Mesenteric fat pad (tissue), 1 donor: Measurements from ENCODE around the gene ADPRHL1. TPM values are rescaled to one million over a fixed set of nuclear protein-coding genes. Genes with fewer than 3 reads are reported as not detected.
"Not testable (repeated sequence)": the region's sequence is repeated elsewhere in the genome, so short reads cannot be mapped to it uniquely, and the experiment has no call there.

ENCODE experiments used
- DNase-seq: peaks from one replicate; pipeline ENCODE4 v3.0.0-alpha.2; 2020; ENCODE audit warnings: low spot score
- total RNA-seq: library from RNA; stranded (reverse); fragmentation: NEBNext Ultra II Directional; extraction: Animal tissue kit (Norgen Biotek cat#: 25700); gene quantifications from one replicate; pipeline ENCODE4 v1.2.1, GENCODE V29; 2021
- donor health status: DM: yes; HTN: yes; CAD: no.

The ADPRHL1 gene
- total RNA-seq, 1 donor from 2014 or later: 2.1 TPM

DNA sequence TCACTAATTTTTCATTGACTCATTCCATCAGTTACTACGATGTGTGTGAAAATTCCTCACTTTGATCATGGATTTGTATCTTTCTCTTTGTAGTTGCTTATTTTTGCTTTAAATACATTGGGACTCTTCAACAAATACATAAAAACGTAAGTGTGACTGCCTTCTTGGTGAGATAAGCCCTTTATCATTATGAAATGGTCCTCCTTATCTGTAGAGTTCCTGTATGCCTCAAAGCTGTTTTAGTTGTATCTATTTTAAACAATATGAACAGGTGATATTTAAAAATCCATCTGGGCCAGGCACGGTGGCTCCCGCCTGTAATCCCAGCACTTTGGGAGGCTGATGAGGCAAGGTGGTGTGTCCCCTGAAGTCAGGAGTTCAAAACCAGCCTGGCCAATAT lies 25.9 kb upstream of the ADPRHL1 start:
- DNase-seq: no peak

DNA sequence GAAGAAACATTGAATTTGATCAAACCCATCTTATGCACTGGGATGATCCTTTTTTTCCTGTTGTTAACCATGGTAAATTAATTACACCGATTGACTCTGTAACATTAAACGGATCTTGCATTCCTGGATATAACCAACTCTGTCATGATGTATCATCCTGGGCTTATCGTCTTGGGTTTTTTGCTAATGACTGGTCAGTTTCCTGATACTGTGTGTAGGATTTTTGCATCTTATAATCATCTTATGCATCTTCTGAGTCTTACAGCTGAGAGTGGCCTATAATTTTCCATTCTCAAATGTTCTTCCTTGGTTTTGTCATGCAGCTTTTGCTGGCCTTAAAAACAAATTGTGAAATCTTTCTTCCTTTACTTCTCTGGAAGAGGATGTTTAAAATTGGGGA lies 24.4 kb upstream of the ADPRHL1 start:
- no peak for DNase-seq

DNA sequence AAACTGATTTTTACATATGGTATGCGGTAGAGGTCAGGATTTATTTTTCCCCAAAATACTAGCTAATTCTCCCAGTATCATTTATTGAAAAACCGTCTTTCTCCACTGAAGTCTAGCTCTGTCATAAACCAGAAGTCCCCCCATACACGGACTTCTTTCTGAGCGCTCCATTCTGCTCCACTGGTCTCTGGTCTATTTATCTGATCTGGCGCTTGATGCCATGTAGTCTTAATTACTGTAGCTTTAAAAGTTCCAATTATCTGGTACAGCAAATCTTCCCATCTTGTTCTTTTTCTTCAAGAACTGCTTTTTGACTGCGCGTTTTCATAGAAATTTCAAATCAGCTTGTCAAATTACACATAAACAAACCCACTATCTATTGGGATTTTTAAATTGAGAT lies 23.5 kb upstream of the ADPRHL1 start:
- no peak for DNase-seq

DNA sequence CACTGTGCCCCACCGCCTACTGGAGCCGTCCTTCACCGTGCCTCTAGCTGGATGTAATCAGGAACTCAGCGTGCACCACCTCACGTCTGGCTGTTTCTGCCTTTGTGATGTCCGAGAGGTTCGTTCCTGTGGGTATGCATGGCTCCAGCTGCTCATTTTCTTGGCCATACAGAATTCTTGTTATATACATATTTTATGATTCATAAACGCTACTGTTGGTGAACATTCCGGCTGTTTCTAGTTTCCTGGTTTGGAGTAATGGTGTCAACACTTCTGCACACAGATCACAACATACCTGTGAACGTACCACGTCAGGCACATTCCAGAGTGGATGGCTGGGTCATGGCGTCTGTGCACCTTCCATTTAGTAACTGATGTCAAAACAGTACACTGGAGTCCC lies 22.6 kb upstream of the ADPRHL1 start:
- no peak for DNase-seq

DNA sequence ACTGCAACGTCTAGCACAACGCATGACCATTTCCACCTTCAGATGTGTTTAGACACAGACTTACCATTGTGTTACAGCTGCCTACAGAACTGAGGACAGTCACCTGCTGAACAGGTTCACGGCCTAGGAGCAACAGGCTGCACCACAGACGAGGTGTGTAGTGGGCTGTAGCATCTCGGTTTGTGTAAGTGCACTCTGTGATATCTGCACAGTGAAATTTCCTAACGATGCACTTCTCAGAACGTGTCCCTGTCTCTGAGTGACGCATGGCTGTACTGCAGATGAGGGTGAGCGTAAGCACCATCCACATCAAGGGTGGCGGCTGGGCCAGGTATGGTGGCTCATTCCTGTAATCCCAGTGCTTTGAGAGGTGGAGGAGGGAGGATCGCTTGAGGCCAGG lies 22.0 kb upstream of the ADPRHL1 start:
- DNase-seq: no peak

DNA sequence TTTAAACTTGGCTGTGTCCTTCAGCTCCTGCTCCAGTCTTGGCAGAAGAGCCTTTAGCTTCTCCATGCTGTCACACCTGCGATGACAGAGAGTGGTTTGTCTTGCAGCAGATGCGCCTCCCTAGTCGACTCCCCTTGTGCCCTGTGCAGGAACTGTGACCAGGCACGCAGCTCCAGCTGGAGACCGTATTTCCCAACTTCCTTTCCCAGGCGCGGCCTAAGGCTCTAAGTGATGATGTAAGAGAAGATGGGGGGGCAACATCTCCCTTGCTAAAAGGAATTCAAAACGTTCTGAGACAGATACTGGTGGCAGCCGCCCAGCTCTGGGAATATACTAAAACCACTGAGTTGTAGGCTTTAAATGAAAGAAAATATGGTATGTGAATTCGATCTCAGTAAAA lies 20.9 kb upstream of the ADPRHL1 start:
- DNase-seq: no peak

DNA sequence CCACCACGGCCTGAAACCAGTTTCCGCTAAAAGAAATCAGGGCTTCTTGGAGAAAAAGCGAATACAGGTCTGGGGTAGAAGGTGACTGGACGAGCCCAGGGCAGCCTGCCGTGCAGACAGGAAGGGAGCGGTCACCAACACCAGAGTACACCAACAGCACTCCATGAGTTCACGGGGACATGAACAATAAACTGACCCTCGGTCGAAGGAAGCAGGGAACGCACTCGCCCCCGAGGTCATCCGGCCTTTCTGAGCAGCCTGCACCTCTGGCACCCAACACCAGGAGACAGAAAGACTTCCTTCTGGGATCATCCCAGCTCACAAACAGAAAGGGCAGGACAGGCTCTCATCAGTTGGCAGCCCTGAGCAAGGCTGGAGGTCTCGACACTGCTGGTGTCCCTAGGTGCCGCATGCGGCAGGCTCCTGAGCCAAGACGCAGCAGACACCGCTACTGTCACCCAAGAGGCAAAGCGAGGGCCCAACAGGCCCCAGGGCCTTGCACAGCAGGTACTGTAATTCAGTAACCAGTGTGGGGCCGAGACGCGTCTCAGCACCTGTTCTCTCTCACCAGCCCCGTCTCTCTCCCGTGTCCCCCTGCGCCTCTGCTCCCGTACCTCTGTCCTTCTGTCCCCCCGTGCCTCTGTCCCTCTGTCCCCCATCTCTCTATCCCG lies 19.2 kb upstream of the ADPRHL1 start:
- no peak for DNase-seq

DNA sequence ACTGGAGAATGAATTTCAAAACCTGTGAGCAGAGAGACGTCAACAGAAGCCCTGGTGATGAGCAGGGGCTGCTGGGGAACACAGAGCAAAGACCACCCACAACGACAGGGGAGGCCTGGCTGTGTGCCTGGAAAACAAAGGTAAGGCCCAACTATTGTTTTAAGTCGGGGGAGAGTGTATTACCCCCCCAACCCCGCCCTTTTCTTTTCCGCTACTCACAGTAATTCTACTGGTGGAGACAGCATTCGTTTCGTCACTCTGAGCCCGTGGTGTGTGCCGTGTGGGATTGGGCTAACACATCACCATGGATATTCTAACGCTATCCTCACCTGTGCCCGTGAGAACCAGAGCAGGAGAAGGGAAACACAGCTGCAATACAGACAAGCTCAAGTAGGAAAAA lies 18.6 kb upstream of the ADPRHL1 start:
- DNase-seq: no peak

DNA sequence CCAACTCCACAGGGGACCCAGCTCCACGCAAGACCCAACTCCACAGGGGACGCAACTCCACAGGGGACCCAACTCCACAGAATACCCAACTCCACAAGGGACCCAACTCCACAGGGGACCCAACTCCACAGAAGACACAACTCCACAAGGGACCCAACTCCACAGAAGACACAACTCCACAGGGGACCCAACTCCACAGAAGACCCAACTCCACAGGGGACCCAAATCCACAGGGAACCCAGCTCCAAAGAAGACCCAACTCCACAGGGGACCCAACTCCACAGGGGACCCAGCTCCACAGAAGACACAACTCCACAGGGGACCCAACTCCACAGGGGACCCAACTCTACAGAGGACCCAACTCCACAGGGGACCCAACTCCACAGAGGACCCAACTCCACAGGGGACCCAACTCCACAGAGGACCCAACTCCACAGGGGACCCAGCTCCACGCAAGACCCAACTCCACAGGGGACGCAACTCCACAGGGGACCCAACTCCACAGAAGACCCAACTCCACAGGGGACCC lies 17.4 kb upstream of the ADPRHL1 start:
- not testable (repeated sequence) for DNase-seq

DNA sequence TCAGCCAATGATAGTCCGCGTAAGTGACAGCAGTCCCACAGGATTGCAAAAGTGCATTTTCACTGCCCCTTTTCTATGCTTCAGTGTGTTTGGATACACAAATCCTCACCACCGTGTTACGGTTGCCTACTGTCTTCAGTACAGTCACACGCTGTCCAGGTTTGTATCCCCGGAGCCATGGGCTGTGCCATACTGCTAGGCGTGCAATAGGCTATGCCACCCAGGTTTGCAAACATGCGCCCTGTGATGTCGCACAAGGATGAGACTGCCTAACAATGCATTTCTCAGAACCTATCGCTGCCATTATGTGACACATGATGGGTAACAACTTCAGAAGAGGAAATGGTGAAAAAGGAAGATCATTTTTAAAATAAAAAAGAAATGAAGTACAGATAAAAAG lies 16.8 kb upstream of the ADPRHL1 start:
- DNase-seq: no peak

DNA sequence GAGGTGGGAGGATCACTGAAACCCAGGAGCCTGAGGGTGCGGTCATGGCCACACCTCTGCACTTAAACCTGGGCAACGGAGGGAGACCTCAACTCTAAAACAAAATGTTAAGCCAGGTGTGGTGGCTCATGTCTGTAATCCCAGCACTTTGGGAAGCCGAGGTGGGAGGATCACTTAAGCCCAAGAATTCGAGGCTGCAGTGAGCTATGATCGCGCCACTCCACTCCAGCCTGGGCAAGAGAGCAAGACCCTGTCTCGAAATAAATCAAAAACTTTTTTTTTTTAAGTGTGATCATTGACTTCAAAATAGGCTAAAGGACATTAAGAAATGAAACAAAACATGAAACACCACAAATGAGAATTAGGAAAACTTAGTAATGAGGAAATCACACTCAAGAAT lies 16.3 kb upstream of the ADPRHL1 start:
- DNase-seq: no peak

DNA sequence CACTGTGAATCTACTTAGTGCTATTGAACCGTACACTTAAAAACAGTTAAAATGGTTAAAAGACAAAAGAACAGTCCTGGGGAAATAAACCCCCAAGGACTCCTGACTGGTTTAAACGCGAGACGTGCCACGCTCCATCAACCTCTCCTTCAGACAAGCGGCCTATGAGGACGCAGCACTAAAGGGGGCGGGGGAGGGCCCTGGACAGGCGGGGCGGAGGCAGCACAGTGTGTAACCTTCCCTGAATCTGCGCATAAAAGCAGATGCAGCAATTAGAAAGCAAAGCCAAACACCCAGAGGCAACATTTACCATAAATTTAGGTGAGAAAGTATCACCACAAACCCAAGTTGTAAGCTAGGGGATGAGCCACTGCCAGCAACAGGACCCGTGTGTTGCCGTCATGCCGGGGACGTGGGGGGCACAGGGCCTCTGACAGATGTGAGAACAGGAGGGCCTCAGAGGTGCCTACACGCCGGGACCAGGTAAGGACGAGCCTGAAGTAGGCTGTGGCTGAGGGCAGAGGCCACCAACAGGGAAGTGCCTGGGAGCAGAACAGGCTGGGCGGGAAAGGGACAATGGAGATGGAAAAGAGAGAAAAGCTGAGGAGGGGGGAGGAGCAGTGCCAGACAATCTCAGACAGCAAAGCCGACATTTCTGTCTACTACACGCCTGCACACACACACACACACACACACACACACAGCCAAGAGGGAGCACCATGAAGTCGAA lies 15.3 kb upstream of the ADPRHL1 start:
- DNase-seq: no peak

DNA sequence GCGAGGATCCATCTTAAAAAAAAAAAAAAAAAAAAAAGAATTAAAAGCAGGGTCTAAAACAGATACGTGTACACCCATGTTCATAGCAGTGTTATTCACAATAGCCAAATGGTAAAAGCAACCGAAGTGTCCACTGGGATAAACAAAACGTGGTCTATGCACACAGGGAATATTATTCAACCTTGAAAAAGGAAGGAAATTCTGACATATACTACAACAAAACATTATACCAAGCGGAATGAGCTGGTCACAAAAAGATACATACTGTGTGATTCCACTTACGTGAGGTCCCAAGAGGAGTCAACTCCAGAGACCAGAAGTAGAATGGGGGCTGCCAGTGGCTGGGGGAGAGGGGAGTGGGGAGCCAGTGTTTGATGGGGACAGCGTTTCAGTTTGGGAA lies 14.7 kb upstream of the ADPRHL1 start:
- no peak for DNase-seq

DNA sequence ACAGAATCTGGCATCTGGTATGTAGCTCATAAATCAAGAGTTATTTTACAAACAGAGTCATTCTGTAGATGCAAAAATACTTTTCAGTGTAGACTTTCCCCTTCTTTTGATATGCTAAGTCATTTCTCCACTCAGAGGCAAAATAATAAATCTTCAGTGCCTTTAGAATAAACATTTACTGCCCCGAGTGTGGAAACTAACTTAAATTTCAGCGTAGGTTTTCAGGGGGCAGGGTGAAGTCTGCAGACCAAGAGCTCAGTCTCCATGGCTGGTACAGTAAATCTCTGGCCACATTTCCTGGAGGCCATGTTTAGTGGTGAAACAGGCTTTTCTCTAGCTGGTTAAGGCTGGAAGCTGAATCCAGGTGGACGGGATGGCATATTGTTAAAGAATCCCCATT lies 13.1 kb upstream of the ADPRHL1 start:
- DNase-seq: no peak

DNA sequence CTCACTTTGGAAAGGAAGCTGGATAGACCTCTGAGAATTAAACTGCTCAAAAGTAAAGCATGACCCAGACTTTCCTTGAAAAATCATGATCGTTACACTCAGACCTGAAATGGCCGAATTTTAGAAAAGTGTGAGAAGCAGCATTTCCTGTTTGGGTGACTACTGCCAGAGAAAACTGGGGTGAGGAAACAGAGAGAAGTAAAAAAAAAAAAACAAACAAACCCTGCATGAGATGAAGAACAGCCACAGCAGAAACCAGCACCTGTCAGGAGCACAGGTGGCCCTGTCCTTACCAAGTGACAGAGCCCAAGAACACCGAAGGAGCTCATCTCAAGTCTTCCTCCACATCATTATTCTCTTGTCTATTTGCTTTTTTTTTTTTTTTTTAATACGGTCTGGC lies 12.0 kb upstream of the ADPRHL1 start:
- DNase-seq: no peak

DNA sequence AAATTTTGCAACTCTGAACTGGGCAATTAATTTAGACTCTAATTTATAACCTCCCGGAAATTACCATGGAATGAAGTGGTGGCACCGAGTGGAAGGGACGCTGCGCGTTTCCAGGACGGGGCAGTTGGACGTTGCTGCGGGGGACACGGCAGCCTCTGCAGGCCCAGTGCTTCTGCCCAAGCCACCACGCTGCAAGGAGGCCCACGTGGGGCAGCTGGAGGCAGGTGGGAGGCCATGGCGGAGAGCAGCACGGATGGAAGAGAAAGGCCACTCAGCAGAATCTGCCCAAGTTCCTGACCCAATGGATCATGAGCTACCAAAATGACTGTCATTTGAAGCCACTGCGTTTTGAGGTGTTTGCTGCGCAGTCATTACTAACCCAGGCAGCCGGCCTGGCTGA lies 11.2 kb upstream of the ADPRHL1 start:
- no peak for DNase-seq

DNA sequence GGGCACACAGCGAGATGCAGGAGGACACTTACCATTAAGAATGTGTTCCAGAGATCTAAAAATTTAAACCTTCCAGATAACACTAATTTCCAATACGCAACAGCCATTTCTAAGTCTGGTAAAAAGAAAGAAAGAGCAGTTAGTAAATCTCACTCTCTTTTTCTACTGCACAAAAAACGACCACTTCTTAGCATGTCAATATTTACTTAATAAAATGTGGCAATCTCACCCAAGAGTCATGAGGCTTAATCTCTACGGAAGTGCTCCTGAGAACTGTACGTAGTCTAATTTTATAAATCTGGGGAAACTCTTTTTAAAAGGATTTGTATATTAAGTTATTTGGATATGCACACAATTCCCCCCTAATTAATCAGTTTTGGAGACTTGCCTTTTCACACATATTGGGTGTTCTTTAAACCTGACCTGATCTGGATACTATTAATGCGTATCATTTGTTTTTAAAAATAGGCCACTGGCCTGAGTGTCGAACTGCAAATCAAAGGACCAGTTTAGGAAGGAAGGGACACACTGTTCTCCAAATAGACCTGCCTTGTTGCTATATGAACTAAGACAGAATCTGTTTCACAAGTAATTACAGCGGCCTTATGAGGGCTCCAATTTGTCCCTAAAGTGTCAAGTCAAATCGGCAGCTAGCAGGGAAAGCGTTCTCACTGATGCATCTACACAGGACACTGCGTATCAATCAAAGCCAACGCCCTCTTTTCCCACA lies 7.9 kb upstream of the ADPRHL1 start:
- no peak for DNase-seq

DNA sequence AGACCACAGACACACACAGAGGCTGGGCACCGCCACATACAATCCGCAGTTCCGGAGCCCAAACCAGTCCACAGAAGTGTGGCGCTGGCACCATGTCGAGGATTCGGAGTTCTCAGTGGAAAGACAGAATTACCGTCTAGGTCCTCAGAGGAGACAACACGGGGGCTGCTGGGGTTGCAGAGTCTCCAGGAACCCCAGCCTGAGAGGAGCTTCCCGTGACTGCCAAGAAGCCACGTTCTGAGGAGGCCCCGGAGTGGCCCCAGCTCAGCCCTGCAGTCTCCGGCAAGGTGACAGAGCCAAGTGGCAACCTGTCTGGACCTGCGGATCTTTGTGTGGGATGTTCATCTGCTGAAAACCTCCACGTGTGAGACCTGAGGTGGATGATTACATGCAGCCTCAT lies 7.3 kb upstream of the ADPRHL1 start:
- no peak for DNase-seq

DNA sequence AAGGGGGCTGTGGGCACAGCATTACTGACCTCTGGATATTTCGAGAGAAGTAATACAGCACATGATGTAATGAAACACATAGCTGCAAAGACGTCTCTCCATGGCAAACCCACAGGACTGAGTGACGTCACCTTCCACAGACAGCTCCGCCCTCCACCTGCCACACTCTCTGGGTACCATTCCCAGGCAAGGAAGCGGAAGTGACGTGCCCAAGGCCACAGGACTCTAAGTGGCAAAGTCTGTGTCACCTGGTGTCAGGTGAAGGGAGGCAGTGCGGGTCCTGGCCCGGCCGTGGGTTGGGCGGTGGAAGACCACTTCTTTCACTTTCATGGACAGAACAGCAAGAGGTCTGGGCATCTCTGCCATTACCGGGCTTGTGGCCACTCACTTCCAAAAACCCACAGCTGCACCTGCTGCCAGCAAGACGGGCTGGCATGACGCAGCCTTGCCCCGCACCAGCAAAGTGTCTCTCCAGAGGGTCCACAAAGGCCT lies 6.8 kb upstream of the ADPRHL1 start:
- DNase-seq: no peak

DNA sequence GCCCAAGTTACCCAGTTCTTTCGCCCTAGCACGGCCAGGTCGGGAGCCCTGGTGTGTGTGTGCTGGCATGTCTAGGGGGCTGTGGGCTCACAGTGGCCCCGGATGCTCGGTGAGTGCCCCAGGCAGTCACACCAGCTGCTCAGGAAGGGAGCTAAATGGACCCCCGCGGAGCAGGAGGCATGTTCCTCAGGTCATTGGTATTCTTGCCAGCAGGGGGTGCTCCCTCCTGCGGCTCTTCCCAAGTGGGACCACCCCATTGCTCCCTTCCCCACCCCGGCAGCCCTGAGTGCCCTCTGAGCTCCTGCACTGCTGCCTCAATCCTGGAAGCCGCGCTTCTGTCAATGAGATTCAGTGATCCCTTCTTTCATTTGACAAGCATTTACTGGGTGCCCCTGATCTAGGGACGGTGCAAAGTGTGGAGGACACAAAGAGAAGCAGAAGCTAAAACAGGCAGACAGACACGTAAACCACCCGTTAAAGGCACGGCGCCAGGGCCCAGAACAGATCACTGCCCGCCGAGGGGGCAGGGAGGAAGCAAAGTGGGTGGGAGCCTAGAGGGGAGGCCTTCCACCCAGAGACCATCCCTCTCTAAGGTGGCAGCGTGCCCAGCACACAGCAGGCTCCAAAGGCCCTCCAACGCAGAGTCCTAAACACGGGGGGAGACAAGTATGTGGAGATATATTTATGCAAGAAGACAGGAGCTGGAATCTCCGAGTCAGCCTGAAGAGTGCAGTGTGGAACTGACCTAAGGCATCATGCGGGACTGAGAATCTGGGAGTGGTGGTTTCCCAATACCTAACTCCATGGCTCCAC lies 5.2 kb upstream of the ADPRHL1 start:
- peak; percentile 83 for DNase-seq

DNA sequence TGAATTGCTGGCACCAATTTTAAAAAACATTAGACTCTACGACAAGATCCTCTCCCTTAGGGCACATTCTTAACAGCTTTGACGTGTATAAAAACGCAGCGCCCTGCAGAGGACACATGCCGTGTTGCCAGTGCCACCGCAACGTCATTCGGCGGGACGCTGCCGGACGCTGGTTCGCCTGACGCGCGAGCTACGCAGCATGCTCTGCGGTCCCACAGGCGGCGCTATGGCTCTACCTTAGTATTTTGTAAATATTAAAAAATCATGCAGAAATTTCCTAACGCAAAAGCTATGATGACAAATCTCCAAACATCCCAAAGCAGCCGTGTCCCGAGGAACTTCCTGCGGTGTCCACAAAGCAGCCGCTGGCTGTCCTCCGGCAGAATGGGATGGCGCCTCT lies 4.2 kb upstream of the ADPRHL1 start:
- DNase-seq: peak; percentile 59
